Peyer's patch (tissue), 4 donors: ENCODE data around the gene UGT1A3. TPM values are rescaled to one million over a fixed set of nuclear protein-coding genes. Genes with fewer than 3 reads are reported as not detected.

Experiments
- DNase-seq, 3 donors: peaks; one replicate each; pipeline ENCODE4 v3.0.0-alpha.2; 2017 to 2019
- H3K27ac ChIP-seq, 4 donors: fragments of 200-600 bp; sonication (generic); one replicate each; pipeline ENCODE4 v1.5.1; 2016 to 2019
- H3K27me3 ChIP-seq, 2 donors: fragments of 200-600 bp; sonication (generic); one replicate each; pipeline ENCODE4 v1.5.1; 2019
- H3K36me3 ChIP-seq, 3 donors: fragments of 200-600 bp; sonication (generic); one replicate each; pipeline ENCODE4 v1.5.1; 2016 to 2019
- H3K4me1 ChIP-seq, 4 donors: fragments of 200-600 bp; sonication (generic); one replicate each; pipeline ENCODE4 v1.5.1; 2016 to 2019
- H3K4me3 ChIP-seq, 4 donors: fragments of 200-600 bp; sonication (generic); 1 replicate in 3 of 4; 2 replicates in 1 of 4; pipeline ENCODE4 v1.5.1; 2016 to 2019; ENCODE audit warnings: mild to moderate bottlenecking in 1 of 4
- H3K9me3 ChIP-seq, 4 donors: fragments of 200-600 bp; sonication (generic); one replicate each; pipeline ENCODE4 v1.5.1; 2016 to 2019; ENCODE audit warnings: mild to moderate bottlenecking in 1 of 4
- CTCF ChIP-seq, 6 experiments: fragments of 450-650 bp in 4 of 6; fragments of 200-600 bp in 2 of 6; sonication (generic) in 1 of 6; IDR thresholded peaks; one replicate each; pipeline ENCODE4 v1.5.1; 2017 to 2019; ENCODE audit warnings: antibody characterized with exemption in 6 of 6, mild to moderate bottlenecking in 3 of 6, moderate library complexity in 1 of 6
- POLR2A ChIP-seq, 2 donors: fragments of 450-650 bp; IDR thresholded peaks; one replicate each; pipeline ENCODE4 v1.5.1; 2017; ENCODE audit warnings: antibody characterized with exemption in 2 of 2, mild to moderate bottlenecking in 2 of 2, moderate library complexity in 2 of 2
- total RNA-seq, 4 donors: library from RNA; depleted of rRNA; stranded (reverse); fragments of >200 nt; gene quantifications; one replicate each; pipeline ENCODE4 v1.1.0, GENCODE V29; 2016

Gene UGT1A3
- total RNA-seq, 4 donors from 2014 or later = 5.8 to 21.7 (median 6.3) TPM; not detected in 1

- peak in 1 of 3 donors; percentile 35 for DNase-seq
- no peaks in the 10 kb centered on the region for H3K4me1 ChIP-seq
- no peaks in the 10 kb centered on the region for H3K27me3 ChIP-seq
- H3K4me3 ChIP-seq = no peak overlapping the region
- H3K27ac ChIP-seq = no peak overlapping the region
- TF ChIP-seq CTCF (IDR thresholded peaks at IDR 0.05) (no peak), POLR2A (IDR thresholded peaks at IDR 0.05) (no peak)
- H3K9me3 ChIP-seq = no peaks in the 10 kb centered on the region
- no peaks in the 10 kb centered on the region for H3K36me3 ChIP-seq
These were observed 66.9 kb downstream of the UGT1A3 start for GRCh38 chr2:233795735-233796171.

- H3K4me3 ChIP-seq = no peak overlapping the region
- H3K27ac ChIP-seq = no peak overlapping the region
- no peaks in the 10 kb centered on the region for H3K36me3 ChIP-seq
- peak in 1 of 3 donors; percentile 16 for DNase-seq
- no peaks in the 10 kb centered on the region for H3K27me3 ChIP-seq
- no peaks in the 10 kb centered on the region for H3K9me3 ChIP-seq
- H3K4me1 ChIP-seq = no peaks in the 10 kb centered on the region
- TF ChIP-seq POLR2A (IDR thresholded peaks at IDR 0.05) (no peak), CTCF (IDR thresholded peaks at IDR 0.05) (no peak)
These were observed 67.4 kb downstream of the UGT1A3 start for GRCh38 chr2:233796254-233796653.

- peak in 1 of 3 donors; percentile 26 for DNase-seq
- Histone ChIP-seq H3K4me3 (no peak overlapping the region), H3K4me1 (no peaks in the 10 kb centered on the region), H3K9me3 (no peaks in the 10 kb centered on the region), H3K27me3 (no peaks in the 10 kb centered on the region), H3K36me3 (no peaks in the 10 kb centered on the region), H3K27ac (no peak overlapping the region)
- TF ChIP-seq POLR2A (IDR thresholded peaks at IDR 0.05) (no peak), CTCF (IDR thresholded peaks at IDR 0.05) (no peak)
These were observed 69.7 kb downstream of the UGT1A3 start for GRCh38 chr2:233798335-233799086.

- H3K9me3 ChIP-seq = no peaks in the 10 kb centered on the region
- H3K4me3 ChIP-seq = no peak overlapping the region
- H3K4me1 ChIP-seq = no peaks in the 10 kb centered on the region
- no peak overlapping the region for H3K27ac ChIP-seq
- no peak for TF ChIP-seq CTCF (IDR thresholded peaks at IDR 0.05)
- no peak for TF ChIP-seq POLR2A (IDR thresholded peaks at IDR 0.05)
- H3K27me3 ChIP-seq = no peaks in the 10 kb centered on the region
- peak in 1 of 3 donors; percentile 20 for DNase-seq
- H3K36me3 ChIP-seq = no peaks in the 10 kb centered on the region
These were observed 70.3 kb downstream of the UGT1A3 start for GRCh38 chr2:233799087-233799665.

- DNase-seq = no peak
- H3K27me3 ChIP-seq = no peaks in the 10 kb centered on the region
- H3K4me1 ChIP-seq = no peaks in the 10 kb centered on the region
- no peak overlapping the region for H3K4me3 ChIP-seq
- H3K9me3 ChIP-seq = no peaks in the 10 kb centered on the region
- TF ChIP-seq CTCF (IDR thresholded peaks at IDR 0.05) = no peak
- no peak for TF ChIP-seq POLR2A (IDR thresholded peaks at IDR 0.05)
- no peak overlapping the region for H3K27ac ChIP-seq
- no peaks in the 10 kb centered on the region for H3K36me3 ChIP-seq
These were observed 70.9 kb downstream of the UGT1A3 start for GRCh38 chr2:233799716-233800115.
